OCI-LY3 (cell line): ENCODE data around the gene PEPD.

Experiments used
- EZH2phosphoT487 ChIP-seq: fragments of 200-600 bp; shearing (Covaris generic); IDR thresholded peaks from 2 replicates; pipeline ENCODE4 v1.6.1; 2018; ENCODE audit warnings: antibody characterized with exemption, mixed run types, low read depth
- TF ChIP-seq, protein P1 (sequence below): fragments of 200-600, 300-600 bp; sonication (generic); IDR thresholded peaks from 2 replicates; pipeline ENCODE4 v1.5.1; 2014; ENCODE audit warnings: antibody characterized with exemption, low read length, low read depth

DNA sequence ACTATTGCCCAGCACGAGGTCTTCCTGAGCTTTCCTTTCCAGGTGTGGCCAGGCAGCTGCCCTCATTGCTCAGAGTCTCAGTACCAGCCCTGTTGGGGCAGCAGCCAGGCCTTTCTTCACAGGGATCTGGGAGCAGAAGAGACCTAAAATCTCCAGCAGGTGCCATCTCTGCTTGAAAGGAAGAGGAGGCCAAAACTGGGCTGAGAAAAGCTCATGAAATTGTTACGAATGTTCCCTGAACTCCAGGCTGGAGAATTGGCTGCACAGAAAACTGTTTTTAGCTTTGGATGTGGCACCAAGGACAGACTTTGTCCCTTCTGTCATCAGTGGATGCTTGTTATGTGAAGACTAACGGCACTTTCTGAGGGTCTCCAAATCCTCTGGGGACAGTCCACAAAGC lies 8.7 kb upstream of the PEPD start:
- no peak for TF ChIP-seq EZH2phosphoT487
- TF ChIP-seq, protein P1, sequence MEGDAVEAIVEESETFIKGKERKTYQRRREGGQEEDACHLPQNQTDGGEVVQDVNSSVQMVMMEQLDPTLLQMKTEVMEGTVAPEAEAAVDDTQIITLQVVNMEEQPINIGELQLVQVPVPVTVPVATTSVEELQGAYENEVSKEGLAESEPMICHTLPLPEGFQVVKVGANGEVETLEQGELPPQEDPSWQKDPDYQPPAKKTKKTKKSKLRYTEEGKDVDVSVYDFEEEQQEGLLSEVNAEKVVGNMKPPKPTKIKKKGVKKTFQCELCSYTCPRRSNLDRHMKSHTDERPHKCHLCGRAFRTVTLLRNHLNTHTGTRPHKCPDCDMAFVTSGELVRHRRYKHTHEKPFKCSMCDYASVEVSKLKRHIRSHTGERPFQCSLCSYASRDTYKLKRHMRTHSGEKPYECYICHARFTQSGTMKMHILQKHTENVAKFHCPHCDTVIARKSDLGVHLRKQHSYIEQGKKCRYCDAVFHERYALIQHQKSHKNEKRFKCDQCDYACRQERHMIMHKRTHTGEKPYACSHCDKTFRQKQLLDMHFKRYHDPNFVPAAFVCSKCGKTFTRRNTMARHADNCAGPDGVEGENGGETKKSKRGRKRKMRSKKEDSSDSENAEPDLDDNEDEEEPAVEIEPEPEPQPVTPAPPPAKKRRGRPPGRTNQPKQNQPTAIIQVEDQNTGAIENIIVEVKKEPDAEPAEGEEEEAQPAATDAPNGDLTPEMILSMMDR = no peak
